GM23248 (cell line): Measurements from ENCODE around the gene PHACTR2. TPM values are rescaled to one million over a fixed set of nuclear protein-coding genes. Genes with fewer than 3 reads are reported as not detected.

ENCODE experiments used
- DNase-seq: peaks from one replicate; pipeline ENCODE4 v3.0.0-alpha.2; 2015
- H2AFZ ChIP-seq: fragments of 200-600 bp; sonication (generic); 2 replicates; pipeline ENCODE4 v1.6.1; 2016; ENCODE audit warnings: antibody characterized with exemption
- H3F3A ChIP-seq: fragments of 200-600 bp; sonication (generic); 2 replicates; pipeline ENCODE4 v1.6.1; 2016; ENCODE audit warnings: mild to moderate bottlenecking, antibody characterized with exemption, mixed run types; ENCODE audit not compliant: insufficient read depth
- H3K27ac ChIP-seq: fragments of 200-600 bp; sonication (generic); 2 replicates; pipeline ENCODE4 v1.5.1; 2016; ENCODE audit warnings: mild to moderate bottlenecking
- H3K27me3 ChIP-seq: fragments of 200-600 bp; sonication (generic); replicated peaks from 2 replicates; pipeline ENCODE4 v1.6.1; 2016; ENCODE audit warnings: mild to moderate bottlenecking; ENCODE audit not compliant: insufficient read depth
- H3K36me3 ChIP-seq: fragments of 200-600 bp; sonication (generic); 2 replicates; pipeline ENCODE4 v1.6.1; 2016; ENCODE audit warnings: low read depth, mild to moderate bottlenecking
- H3K4me1 ChIP-seq: fragments of 200-600 bp; sonication (generic); 2 replicates; pipeline ENCODE4 v1.6.1; 2016; ENCODE audit warnings: mild to moderate bottlenecking; ENCODE audit not compliant: insufficient read depth
- H3K4me2 ChIP-seq: fragments of 200-600 bp; sonication (generic); one replicate; pipeline ENCODE4 v1.6.1; 2016; ENCODE audit warnings: mild to moderate bottlenecking; ENCODE audit not compliant: unreplicated experiment
- H3K4me3 ChIP-seq: fragments of 200-600 bp; sonication (generic); 2 replicates; pipeline ENCODE4 v1.5.1; 2016; ENCODE audit warnings: mild to moderate bottlenecking
- H3K79me2 ChIP-seq: fragments of 200-600 bp; sonication (generic); 2 replicates; pipeline ENCODE4 v1.6.1; 2016; ENCODE audit warnings: mild to moderate bottlenecking; ENCODE audit not compliant: insufficient read depth
- H3K9ac ChIP-seq: fragments of 200-600 bp; sonication (generic); 2 replicates; pipeline ENCODE4 v1.6.1; 2016; ENCODE audit warnings: mild to moderate bottlenecking
- H3K9me2 ChIP-seq: fragments of 200-600 bp; sonication (generic); 2 replicates; pipeline ENCODE4 v1.6.1; 2016; ENCODE audit warnings: mixed run types, mild to moderate bottlenecking, moderate library complexity; ENCODE audit not compliant: insufficient read depth
- H3K9me3 ChIP-seq: fragments of 200-600 bp; sonication (generic); one replicate; pipeline ENCODE4 v1.6.1; 2017; ENCODE audit warnings: low read depth
- H4K20me1 ChIP-seq: fragments of 200-600 bp; sonication (generic); 2 replicates; pipeline ENCODE4 v1.6.0; 2016; ENCODE audit not compliant: insufficient read depth
- EZH2 ChIP-seq: fragments of 200-600 bp; sonication (generic); IDR thresholded peaks from 2 replicates; pipeline ENCODE4 v1.6.1; 2018; ENCODE audit warnings: antibody characterized with exemption, mild to moderate bottlenecking; ENCODE audit not compliant: insufficient read depth, poor library complexity, severe bottlenecking
- EZH2phosphoT487 ChIP-seq: fragments of 200-600 bp; sonication (generic); IDR thresholded peaks from 2 replicates; pipeline ENCODE4 v1.6.1; 2018; ENCODE audit warnings: antibody characterized with exemption, moderate library complexity, mild to moderate bottlenecking, low read depth; ENCODE audit not compliant: insufficient read depth
- WGBS, 2 experiments: methylation state at CpG; one replicate each; pipeline ENCODE4 v1.1.6; 2015 to 2017; ENCODE audit warnings: low lambda C conversion rate in 2 of 2, low coverage in 1 of 2; ENCODE audit errors: missing lambda C conversion rate in 2 of 2; 5-methylcytosine and 5-hydroxymethylcytosine counted together
- in situ Hi-C: fragments of 300-500 bp; cut with MboI; formaldehyde crosslinking; loops from 2 replicates; pipeline ENCODE4 v1.15.0; 2020
- polyA plus RNA-seq: library from polyadenylated mRNA; unstranded; fragments of >200 nt; fragmentation: Nextera tagmentation; extraction: Ambion mirVana; gene quantifications from 2 replicates; pipeline ENCODE4 v1.2.1, GENCODE V29; 2016
- total RNA-seq: library from RNA; depleted of rRNA; stranded (reverse); fragments of >200 nt; shearing (Covaris generic); gene quantifications from 2 replicates; pipeline ENCODE4 v1.2.3, GENCODE V29; 2014

Gene PHACTR2
- total and polyA plus RNA-seq, 2 experiments from 2014 or later: 39.0 to 39.4 TPM

DNA sequence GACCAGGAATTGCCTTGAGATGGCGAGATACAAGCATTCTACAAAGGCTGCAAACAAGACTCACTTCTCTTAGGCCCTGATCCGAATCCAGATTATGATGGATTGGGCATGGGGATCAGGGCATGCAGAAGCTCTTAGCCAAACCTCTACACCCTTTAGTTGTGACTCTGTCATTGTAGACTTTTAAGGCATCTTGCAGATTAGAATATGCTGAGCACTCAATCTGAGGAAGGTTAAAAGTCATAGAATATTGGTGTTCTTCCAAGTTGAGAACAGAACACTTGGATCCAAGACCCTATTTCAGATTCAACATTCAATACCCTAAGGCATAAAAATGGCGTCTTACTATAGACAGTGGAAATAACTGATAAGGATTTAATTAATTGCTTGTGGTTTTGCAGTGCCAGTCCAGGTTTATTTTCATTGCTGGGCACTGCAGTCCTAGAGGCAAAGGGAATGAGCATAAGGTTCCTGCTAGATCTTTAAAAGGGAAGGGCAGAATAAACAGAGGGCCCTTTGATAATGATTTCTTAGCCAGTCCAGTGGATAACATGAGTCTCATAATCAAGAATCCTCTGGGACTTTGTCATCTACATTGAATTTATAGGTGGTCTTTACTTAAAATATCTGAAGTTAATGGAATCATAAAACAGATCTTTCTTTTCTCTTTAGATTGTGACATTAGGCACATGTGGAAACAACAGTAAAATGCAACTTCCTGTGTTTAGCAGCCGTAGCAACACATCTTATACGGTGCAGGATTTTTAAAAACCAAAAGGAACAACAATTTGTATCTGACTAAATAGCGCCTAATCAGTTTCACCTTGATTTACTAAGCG lies 17.6 kb downstream of the PHACTR2 start:
- H3K4me3 ChIP-seq: no peak overlapping the region
- 98 to 99% methylated on average over 7 of the region's 7 CpGs for WGBS, 2 experiments
- no peak overlapping the region for H3K9ac ChIP-seq
- no peaks in the 10 kb centered on the region for H3K27me3 ChIP-seq
- no peaks in the 10 kb centered on the region for H3K36me3 ChIP-seq
- H3K9me3 ChIP-seq: no peaks in the 10 kb centered on the region
- H3K4me2 ChIP-seq: no peak overlapping the region
- no peaks in the 10 kb centered on the region for H3K9me2 ChIP-seq
- peaks cover 92% of the 10 kb centered on the region for H3K79me2 ChIP-seq
- no peak for TF ChIP-seq EZH2phosphoT487
- TF ChIP-seq EZH2: no peak
- no peaks in the 10 kb centered on the region for H3F3A ChIP-seq
- no peak overlapping the region for H3K27ac ChIP-seq
- in situ Hi-C loops: no loop called here
- DNase-seq: no peak
- H4K20me1 ChIP-seq: no peaks in the 10 kb centered on the region
- H3K4me1 ChIP-seq: peaks cover 35% of the 10 kb centered on the region
- no peak overlapping the region for H2AFZ ChIP-seq

DNA sequence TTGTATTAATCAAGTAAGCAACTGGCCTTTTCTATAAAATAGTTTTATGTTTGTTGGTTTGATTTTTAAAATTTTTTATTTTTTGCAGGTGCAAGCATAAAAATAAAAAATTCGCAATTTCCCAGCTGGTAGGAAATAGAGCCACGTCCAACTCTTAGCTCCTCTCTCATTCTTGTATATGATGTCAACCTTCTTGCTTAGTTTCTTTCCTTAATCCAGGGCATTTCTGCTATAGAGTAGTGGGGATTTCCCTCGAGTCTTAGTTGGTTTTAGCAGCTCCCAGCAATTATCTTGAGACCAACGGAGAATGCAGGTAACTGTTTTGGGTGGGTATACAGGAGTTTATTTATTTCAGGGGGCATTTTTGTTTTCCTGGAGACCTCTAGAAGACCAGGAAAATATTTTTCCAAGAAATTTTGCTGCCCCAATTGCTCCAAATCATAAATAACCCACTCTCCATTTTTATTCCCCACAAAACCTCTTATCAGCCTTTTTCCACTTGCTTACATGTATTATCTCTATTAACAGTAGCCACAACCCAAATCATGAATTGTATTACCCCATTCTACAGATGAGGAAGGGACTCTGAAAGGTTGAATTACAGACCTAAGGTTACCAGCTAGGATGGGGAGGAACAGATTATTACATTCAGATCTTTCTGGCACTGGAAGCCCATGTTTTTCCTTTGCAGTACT lies 18.4 kb downstream of the PHACTR2 start:
- Histone ChIP-seq H3K4me3 (no peak overlapping the region), H3K4me2 (no peak overlapping the region), H3K79me2 (peaks cover 92% of the 10 kb centered on the region), H3K36me3 (no peaks in the 10 kb centered on the region), H3K27me3 (no peaks in the 10 kb centered on the region), H3K9me3 (no peaks in the 10 kb centered on the region), H3K9ac (no peak overlapping the region), H3K4me1 (peaks cover 36% of the 10 kb centered on the region), H4K20me1 (no peaks in the 10 kb centered on the region), H3F3A (no peaks in the 10 kb centered on the region), H3K27ac (no peak overlapping the region), H3K9me2 (no peaks in the 10 kb centered on the region), H2AFZ (no peak overlapping the region)
- in situ Hi-C loops: no loop called here
- WGBS, 2 experiments: 81 to 87% methylated on average over 4 of the region's 4 CpGs
- DNase-seq: no peak
- TF ChIP-seq EZH2phosphoT487: no peak
- TF ChIP-seq EZH2: no peak

DNA sequence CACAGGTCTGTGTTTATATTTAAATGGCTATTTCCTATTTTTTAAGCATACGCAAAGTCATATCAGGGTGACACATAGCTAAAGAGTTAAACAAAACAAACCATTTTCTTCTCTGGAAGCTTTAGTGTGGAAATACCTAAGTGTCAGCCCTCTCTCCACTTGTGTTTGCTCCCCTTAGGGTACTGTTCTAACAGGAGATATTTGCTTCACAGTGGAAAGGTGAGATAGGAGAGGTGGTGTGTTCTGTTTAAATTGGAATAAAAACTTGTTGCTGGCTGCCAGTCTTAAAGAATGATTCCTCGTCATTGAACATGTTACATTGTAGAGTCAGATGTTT lies 18.9 kb downstream of the PHACTR2 start:
- Histone ChIP-seq H3F3A (0 out of 2 replicates have a peak, but pooled peaks cover 3% of the 10 kb centered on the region), H3K27ac (no peak overlapping the region), H3K27me3 (no peaks in the 10 kb centered on the region), H3K9me2 (no peaks in the 10 kb centered on the region), H3K4me2 (no peak overlapping the region), H3K9ac (no peak overlapping the region), H3K4me1 (peaks cover 37% of the 10 kb centered on the region), H3K79me2 (peaks cover 92% of the 10 kb centered on the region), H3K36me3 (no peaks in the 10 kb centered on the region), H3K4me3 (no peak overlapping the region), H4K20me1 (no peaks in the 10 kb centered on the region), H2AFZ (no peak overlapping the region), H3K9me3 (no peaks in the 10 kb centered on the region)
- no peak for DNase-seq
- in situ Hi-C loops: no loop called here
- TF ChIP-seq EZH2: no peak
- 77 to 90% methylated on average over 2 of the region's 2 CpGs for WGBS, 2 experiments

DNA sequence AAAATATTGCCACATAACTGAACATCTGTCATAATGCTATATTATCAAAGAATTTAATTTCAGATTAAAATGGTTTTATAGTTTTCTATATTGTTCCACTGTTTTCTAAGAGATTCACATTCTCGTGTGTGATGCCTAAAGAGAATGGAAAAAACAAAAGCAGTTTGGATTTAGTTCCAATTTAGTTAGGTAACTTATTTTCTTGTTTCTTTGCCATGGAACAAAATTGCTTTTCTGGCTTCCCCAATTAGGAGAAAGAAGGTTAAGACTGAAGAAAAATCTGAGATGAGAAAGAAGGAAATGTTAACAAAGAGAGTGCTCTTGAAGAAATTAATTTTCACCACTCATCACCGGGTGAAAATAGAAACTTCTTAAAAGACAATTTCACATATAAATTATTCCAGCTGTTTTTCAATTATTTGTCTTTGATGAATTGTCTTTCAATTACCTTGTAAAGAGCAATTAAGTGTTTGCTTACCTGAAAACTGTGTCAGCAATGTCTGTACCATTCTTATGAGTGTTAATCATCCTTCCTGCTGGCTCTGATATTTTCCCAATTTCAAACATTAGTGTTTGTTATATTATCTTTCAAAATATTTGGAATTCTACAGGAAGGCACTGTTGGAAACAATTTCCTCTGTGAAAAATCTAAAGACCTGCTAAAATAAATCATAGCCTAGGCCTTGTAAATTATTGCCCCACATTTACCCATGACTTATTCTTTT lies 19.5 kb downstream of the PHACTR2 start:
- Histone ChIP-seq H3K9me3 (no peaks in the 10 kb centered on the region), H2AFZ (no peak overlapping the region), H3K27me3 (no peaks in the 10 kb centered on the region), H3K9ac (no peak overlapping the region), H3K36me3 (no peaks in the 10 kb centered on the region), H4K20me1 (no peaks in the 10 kb centered on the region), H3K9me2 (no peaks in the 10 kb centered on the region), H3F3A (0 out of 2 replicates have a peak, but pooled peaks cover 3% of the 10 kb centered on the region), H3K79me2 (peaks cover 92% of the 10 kb centered on the region), H3K4me3 (no peak overlapping the region), H3K4me2 (no peak overlapping the region), H3K4me1 (peaks cover 34% of the 10 kb centered on the region), H3K27ac (no peak overlapping the region)
- WGBS, 2 experiments: 24 to 36% methylated on average over 2 of the region's 2 CpGs
- in situ Hi-C loops: no loop called here
- DNase-seq: no peak
- TF ChIP-seq EZH2phosphoT487 (no peak), EZH2 (no peak)
